Fibroblast of upper back skin (primary cell): ENCODE data around the gene GNA12.

Experiments
- DNase-seq: peaks from one replicate; pipeline ENCODE4 v3.0.0-alpha.2; 2013

GNA12 gene

DNA sequence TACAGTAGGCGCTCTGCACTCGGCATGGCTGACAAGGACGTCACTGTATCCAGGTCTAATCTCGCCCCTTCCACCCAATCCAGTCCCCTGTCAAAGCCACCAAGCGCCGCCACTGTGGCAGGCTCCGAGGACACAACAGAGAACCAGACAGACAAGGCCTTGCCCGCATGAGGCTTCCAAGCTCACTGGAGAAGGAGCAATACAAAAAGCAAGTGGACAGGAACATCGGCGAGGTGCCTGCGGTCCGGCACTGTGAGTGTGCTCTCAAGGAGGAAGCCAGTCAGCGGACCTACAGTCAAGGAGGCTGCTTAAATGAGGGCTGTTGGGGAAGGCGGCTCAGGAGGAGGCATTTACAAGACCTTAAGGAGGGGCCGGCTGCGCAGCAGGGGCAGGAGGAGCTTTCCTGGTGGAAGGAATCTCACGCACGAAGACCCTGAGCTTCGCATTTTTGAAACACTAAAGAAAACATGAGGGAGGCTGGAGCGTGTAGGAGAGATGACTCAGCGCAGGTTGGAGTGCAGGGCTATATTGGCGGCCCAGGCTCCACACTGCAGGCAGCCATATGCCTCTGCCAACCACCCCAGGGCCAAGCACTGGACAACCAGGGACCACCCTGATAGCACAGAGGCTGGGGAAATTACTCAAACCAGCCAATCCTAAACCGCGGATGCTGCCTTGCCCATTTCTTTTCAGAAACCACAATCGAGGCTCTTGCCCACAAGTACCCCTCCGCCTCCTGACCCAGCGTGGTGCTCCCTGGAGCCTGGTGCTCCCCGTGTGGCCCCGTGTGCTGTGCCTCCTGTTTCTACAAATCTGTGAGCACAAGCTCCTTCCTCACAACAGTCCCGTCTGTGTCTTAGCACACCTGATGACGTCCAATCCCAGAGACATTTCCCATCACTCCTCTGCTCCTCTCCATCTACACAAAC, 28.9 kb downstream of the GNA12 start:
- no peak for DNase-seq

DNA sequence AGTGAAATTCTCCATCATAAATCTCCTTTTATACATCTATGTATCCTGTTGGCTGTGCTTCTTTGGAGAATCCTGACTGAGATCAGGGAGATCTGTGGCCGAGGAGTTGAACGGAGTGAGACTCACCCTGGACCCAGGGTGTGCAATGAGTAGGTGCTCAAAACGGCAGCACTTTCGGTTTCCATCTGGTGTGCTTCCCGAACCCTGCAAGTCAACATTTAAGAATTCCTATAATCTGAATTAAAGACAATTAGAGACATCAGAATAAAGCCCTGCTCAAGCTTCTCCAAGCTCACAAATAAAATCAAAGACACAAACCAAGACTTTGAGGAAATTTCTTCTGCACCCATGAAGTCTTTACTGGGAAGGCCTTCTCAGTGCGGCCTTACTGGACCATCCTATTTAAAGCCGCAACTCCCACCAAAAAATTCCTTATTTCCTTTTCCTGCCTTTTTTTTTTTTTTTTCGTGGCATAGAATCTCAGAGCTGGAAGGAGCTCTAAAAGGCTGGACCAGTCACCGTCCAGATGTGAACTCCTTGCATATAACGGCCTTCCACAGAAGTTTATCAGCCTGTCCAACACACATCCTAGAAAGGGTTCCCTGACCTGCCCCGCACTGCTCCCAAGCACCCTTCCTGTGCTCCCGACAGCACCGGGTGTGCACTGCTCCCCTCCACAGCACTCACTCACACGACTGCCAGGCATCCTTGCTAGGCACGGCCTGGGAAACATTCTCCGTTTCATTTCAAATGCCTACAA, 29.7 kb downstream of the GNA12 start:
- DNase-seq = no peak

DNA sequence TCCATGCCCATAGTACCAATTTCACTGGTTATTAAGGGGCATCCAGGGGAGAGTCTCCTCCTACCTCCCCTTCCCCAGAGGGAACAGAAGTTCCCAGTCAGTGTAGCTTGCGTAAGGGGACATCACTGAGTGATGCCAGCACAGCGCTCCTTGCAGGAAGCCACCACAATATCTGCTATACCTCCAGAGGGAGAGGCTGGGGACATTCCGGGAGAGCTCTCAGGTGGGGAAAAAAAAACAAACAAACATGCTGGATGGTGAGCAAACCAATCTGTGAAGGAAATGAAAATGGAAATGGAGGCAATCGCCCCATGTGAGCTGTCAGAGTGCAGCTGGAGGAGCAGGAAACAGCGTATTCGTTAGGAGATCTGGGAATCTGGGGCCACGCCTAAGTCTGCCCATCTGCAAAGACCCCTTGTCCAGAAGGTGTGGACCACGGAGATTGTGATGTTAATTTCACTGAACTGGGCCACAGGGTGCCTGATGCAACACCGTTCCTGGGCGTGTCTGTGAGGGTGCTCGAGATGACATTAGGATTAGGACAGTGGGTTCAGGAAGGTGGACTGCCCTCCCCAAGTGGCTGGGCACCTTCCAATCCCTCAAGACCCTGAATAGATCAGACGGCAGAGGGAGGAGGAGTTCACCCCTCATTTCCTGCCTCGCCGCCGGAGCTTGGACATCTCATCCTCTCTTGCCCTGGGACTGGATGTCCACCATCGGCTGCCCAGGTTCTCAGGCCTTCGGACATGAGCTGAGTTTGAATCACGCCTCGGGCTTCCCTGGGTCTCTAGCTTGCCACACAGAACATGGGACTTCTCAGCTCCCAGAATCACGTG, 30.5 kb downstream of the GNA12 start:
- no peak for DNase-seq

DNA sequence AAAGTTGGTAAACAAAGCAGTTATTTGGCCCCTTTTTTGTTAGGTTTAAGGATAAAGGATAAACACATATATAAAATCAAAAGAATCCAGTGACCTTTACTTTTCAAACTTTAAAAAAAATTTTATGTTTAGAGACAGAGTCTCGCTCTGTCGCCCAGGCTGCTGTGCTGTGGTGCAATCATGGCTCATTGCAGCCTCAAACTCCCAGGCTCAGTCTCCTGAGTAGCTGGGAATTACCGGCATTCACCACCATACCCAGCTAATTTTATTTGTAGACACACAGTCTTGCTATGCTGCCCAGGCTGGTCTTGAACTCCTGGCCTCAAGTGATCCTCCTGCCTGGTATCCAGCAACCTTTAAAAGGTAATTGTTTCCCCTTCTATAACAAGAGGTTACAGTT, 31.3 kb downstream of the GNA12 start:
- no peak for DNase-seq

GRCh38 chr7:2812114-2812487, 32.0 kb downstream of the GNA12 start:
- peak; percentile 35 for DNase-seq

- DNase-seq = no peak
Measured at GRCh38 chr7:2811476-2812113, 32.5 kb downstream of the GNA12 start.

- no peak for DNase-seq
Measured at GRCh38 chr7:2810682-2811415, 33.3 kb downstream of the GNA12 start.

- peak; percentile 40 for DNase-seq
Measured at GRCh38 chr7:2809903-2810625, 34.0 kb downstream of the GNA12 start.

- DNase-seq = no peak
Measured at GRCh38 chr7:2808891-2809665, 35.0 kb downstream of the GNA12 start.

DNA sequence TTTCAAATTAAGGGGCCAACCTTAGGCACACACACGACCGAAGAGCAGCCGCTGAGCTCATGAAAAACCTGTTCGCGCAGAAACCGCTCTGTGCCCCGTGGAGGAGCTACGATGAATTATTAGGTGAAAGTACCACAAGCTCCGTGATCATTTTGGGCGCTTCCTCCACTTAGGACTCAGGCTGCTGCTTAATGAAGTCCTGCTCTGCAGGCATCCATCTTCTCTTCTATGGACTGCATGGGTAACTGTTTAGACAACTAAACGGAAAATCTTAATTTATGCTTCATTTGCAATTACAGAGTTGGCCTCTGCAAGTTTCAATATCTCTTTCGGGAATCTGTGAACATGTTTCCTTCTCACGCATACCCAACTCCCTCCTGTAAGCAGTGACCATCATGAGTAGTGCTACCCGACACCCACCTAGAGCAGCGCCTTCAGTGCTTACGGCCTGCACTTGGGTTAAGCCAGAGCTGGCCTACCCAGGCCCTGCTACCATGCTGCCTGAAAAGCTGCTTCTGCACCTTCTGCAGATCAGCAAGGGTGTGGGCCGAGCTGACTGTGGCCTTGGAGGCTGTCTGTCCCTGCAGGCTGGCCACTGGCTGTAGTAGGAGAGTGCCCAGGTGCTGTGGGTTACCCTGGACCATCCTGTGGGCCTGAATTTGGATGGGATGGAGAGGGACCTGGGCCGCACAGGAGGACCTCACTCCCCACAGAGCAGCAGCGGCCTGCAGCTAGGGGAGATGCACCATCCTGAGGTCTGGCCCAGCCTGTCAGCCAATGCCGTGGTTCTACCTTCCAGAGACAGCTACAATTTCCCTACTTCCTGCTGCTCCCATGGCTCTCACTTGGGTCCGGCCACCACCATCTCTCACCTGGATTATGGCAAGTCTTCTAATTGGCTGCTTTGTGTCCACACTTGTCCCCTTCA, 36.0 kb downstream of the GNA12 start:
- DNase-seq = peak; percentile 34

GRCh38 chr7:2807460-2807844, 36.7 kb downstream of the GNA12 start:
- no peak for DNase-seq

GRCh38 chr7:2806571-2806970, 37.5 kb downstream of the GNA12 start:
- DNase-seq = no peak

DNA sequence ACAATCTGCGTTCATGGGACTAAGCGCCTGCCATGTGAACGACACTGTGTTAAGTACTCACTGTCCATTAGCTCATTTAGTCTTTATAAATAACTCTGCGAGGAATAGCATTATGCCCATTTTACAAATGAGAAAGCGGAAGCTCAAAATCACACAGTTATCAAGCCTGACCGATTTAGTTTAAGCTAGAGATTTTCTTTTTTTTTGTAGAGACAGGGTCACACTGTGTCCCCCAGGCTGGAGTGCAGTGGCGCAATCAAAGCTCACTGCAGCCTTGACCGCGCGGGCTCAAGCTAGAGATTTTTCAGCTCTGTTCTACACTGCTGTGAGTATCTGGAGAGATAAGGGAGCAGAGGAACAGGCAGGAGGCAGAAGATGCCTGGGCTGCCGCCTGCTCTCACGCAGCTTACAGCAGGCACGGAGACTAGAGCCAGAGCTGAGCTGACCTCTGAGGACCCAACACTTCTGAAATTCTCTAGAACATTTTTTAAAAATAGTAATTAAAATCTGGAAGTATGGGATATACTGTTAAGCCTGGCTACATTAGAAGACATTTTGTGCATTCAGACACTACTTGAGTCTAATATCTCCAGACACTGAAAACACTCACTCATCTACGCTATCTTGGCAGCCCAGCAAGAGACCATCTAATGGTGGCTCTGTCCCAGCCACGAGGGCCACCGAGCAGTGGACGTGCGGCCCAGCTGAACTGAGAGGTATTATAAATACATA, 38.7 kb downstream of the GNA12 start:
- DNase-seq = no peak

DNA sequence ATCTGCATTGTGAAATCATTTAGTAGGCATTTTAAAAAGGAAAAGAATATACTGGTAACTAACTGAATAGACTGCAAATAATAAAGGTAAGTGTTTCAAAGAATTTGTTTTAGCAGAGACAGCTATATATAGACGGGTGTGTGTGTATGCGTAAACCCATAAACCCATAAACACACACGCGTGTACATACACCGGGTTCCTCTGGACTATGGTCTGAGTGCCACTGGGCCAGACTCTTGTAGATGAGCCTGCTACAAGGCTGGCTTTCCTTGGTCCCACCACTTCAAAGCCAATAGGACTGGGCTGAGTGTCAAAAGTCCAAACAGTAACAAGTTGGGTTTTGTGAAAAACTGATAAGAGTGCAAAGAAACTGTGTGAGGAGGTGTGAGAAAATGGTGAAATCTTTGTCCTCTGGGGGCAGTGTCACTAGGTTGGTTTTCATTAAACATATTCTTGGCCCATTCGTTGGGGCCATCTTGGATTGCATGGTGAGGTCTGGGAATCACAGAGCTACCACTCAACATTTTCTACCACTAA, 39.8 kb downstream of the GNA12 start:
- no peak for DNase-seq

DNA sequence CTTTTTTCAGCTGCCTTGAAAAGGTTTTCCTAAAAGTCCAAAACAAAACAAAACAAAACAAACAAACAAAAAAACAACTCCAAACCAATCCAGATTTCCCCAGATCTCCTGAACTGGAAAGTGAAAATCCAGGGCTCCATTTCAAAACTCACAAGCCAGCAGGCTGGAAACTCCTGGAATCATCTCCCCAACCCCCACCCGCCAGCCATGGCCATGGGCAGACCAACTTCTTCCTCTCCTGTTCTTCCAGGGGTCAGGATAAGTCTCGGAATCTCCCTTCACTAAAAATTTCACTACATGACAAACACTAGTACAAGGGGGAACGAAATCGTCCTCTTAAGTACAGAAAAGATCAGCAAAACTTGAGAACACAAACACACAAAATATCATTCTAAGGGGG, 40.4 kb downstream of the GNA12 start:
- DNase-seq = no peak

GRCh38 chr7:2803342-2803692, 40.8 kb downstream of the GNA12 start:
- DNase-seq = no peak

DNA sequence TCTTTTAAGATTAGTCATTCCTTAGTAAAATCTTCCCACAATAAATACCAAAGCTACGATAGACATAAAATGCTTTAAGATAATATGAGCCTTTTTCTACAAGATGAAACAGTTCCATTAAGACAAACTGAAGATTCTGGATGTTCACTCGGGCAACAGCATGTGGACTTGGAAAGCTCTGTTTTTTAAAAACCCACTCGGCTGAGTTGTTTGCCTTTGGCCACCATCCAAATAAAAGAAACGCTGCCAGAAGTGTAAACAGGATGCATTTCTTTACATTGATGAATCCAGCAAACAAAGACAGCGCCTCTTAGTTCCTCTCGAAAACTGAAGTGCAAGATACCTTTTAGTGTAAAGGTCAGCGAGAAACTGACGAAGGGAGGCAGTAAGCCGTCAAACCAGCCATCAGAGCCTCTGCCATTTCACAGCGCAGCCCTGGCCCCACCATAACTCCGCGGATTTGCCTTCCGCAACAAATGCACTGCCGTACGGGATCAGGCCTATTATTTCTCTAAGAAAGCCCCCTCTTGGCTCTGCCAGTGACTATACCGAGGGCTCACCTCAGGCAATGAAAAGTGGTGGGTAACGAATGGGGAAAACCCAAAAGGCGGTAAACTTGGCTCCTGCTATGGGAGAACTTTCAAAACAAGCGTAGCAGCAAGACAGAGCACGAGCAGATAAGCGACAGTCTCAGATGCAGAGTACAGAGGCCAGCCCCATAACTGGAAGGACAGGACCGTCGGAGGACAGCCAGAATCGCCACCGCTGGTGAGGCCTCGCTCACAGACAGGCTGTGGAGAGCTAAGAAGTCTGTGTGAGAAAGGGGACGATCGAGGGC, 41.4 kb downstream of the GNA12 start:
- DNase-seq = peak; percentile 35
